T-helper 2 cell treated with Interferon-gamma antibody and Interleukin-4, amounts not matched to agents 100 ng/mL and 5 ng/mL, for 36 hours (primary cell): ENCODE data around the gene RNF167. TPM values are rescaled to one million over a fixed set of nuclear protein-coding genes. Genes with fewer than 3 reads are reported as not detected.
"Not testable (repeated sequence)": the region's sequence is repeated elsewhere in the genome, so short reads cannot be mapped to it uniquely, and the experiment has no call there.

Experiments
- intact Hi-C: fragments of 100-400 bp; cut with micrococcal nuclease; formaldehyde crosslinking; loops from one replicate; pipeline ENCODE4 v1.15.1; 2023
- total RNA-seq: library from RNA; stranded (reverse); gene quantifications from 2 replicates; pipeline ENCODE4 v1.2.3, GENCODE V29; 2022

Gene RNF167
- total RNA-seq, 1 donor from 2014 or later = 227 TPM

- intact Hi-C loops = loop anchor here (5.0 kb wide), 1 partner anchor 189 kb away; the partner anchor contains the start of gene ARRB2
Measured at GRCh38 chr17:4901648-4902344, 38.3 kb upstream of the RNF167 start.

- intact Hi-C loops = loop anchor here (5.0 kb wide), 1 partner anchor 190 kb away; the partner anchor contains the start of gene ARRB2
Measured at GRCh38 chr17:4902540-4902939, 37.5 kb upstream of the RNF167 start.

- intact Hi-C loops = loop anchor here (5.0 kb wide), 1 partner anchor 191 kb away; the partner anchor contains the start of gene ARRB2
Measured at GRCh38 chr17:4903051-4903818, 36.8 kb upstream of the RNF167 start, which contains the start of gene CHRNE. TSS of gene CHRNE (minus strand) at chr17:4903098. CDS start at chr17:4903063, 35 bp downstream.

- intact Hi-C loops = loop anchor here (5.0 kb wide), 1 partner anchor 156 kb away; no protein-coding TSS in a partner anchor
Measured at GRCh38 chr17:4906642-4907041, 33.4 kb upstream of the RNF167 start.

GRCh38 chr17:4908301-4908700 lies 31.8 kb upstream of the RNF167 start:
- intact Hi-C loops = loop anchor here (2.0 to 5.0 kb wide), 2 partner anchors 32 to 154 kb away; partner anchors contain the start of genes RNF167 and SLC25A11

GRCh38 chr17:4908711-4909496 lies 31.2 kb upstream of the RNF167 start:
- intact Hi-C loops = loop anchor here (1.0 to 5.0 kb wide), 3 partner anchors 32 to 153 kb away; partner anchors contain the start of genes RNF167, SLC25A11 and SPAG7

- intact Hi-C loops = no loop called here
Measured at GRCh38 chr17:4913994-4914393, 26.1 kb upstream of the RNF167 start.

- intact Hi-C loops = not testable (repeated sequence)
Measured at GRCh38 chr17:4914551-4914950, 25.5 kb upstream of the RNF167 start.

- intact Hi-C loops = no loop called here
Measured at GRCh38 chr17:4919511-4920047, 20.5 kb upstream of the RNF167 start.

GRCh38 chr17:4920351-4921048 lies 19.6 kb upstream of the RNF167 start:
- intact Hi-C loops = no loop called here

- intact Hi-C loops = no loop called here
Measured at GRCh38 chr17:4921320-4921719, 18.7 kb upstream of the RNF167 start.

- intact Hi-C loops = not testable (repeated sequence)
Measured at GRCh38 chr17:4926577-4927335, 13.3 kb upstream of the RNF167 start.

- intact Hi-C loops = no loop called here
Measured at GRCh38 chr17:4928881-4929280, 11.2 kb upstream of the RNF167 start.

GRCh38 chr17:4931963-4932362 lies 8.1 kb upstream of the RNF167 start, which contains the start of gene GP1BA:
TSS of gene GP1BA (plus strand) at chr17:4932277. CDS start at chr17:4932605, 328 bp downstream.
- intact Hi-C loops = no loop called here

- intact Hi-C loops = no loop called here
Measured at GRCh38 chr17:4932756-4933155, 7.3 kb upstream of the RNF167 start.

- intact Hi-C loops = no loop called here
Measured at GRCh38 chr17:4933646-4934045, 6.4 kb upstream of the RNF167 start.

- intact Hi-C loops = no loop called here
Measured at GRCh38 chr17:4934173-4934979, 5.7 kb upstream of the RNF167 start.

GRCh38 chr17:4935650-4936049 lies 4.4 kb upstream of the RNF167 start:
- intact Hi-C loops = no loop called here

GRCh38 chr17:4936436-4936835 lies 3.6 kb upstream of the RNF167 start:
- intact Hi-C loops = no loop called here
